Right lobe of liver (tissue), 4 donors: ENCODE results near the gene GDPGP1.

Experiments used
- POLR2A ChIP-seq: fragments of 450-650 bp; IDR thresholded peaks from one replicate; pipeline ENCODE4 v1.6.1; 2017; ENCODE audit warnings: antibody characterized with exemption, mild to moderate bottlenecking
- TF ChIP-seq, protein P1 (sequence below), 4 donors: fragments of 200-600 bp in 3 of 4; fragments of 450-650 bp in 1 of 4; IDR thresholded peaks; one replicate each; pipeline versions ENCODE4 v1.5.1 to v1.8.0; 2016 to 2022; ENCODE audit warnings: antibody characterized with exemption in 4 of 4, mild to moderate bottlenecking in 2 of 4
- donor health status: DM: no; HTN: no; CAD: no.
- donor health status: DM: no; HTN: no; CAD: no.
- donor health status: DM: no; HTN: yes; CAD: no.

GRCh38 chr15:90201130-90201943 lies 32.7 kb upstream of the GDPGP1 start, which contains the start of gene SEMA4B:
- TF ChIP-seq, protein P1, sequence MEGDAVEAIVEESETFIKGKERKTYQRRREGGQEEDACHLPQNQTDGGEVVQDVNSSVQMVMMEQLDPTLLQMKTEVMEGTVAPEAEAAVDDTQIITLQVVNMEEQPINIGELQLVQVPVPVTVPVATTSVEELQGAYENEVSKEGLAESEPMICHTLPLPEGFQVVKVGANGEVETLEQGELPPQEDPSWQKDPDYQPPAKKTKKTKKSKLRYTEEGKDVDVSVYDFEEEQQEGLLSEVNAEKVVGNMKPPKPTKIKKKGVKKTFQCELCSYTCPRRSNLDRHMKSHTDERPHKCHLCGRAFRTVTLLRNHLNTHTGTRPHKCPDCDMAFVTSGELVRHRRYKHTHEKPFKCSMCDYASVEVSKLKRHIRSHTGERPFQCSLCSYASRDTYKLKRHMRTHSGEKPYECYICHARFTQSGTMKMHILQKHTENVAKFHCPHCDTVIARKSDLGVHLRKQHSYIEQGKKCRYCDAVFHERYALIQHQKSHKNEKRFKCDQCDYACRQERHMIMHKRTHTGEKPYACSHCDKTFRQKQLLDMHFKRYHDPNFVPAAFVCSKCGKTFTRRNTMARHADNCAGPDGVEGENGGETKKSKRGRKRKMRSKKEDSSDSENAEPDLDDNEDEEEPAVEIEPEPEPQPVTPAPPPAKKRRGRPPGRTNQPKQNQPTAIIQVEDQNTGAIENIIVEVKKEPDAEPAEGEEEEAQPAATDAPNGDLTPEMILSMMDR (IDR thresholded peaks at IDR 0.05) = no peak
- TF ChIP-seq POLR2A = peak; percentile 47
